Globus pallidus (tissue), 1 donor: ENCODE data around the gene ANXA8L1.
"Not testable (repeated sequence)": the region's sequence is repeated elsewhere in the genome, so short reads cannot be mapped to it uniquely, and the experiment has no call there.

Experiments
- DNase-seq: peaks from one replicate; pipeline ENCODE4 v3.0.0-alpha.2; 2015; ENCODE audit warnings: low spot score

Gene ANXA8L1

GRCh38 chr10:46398212-46398886 is 22.8 kb downstream of the ANXA8L1 start:
- DNase-seq: not testable (repeated sequence)

- not testable (repeated sequence) for DNase-seq
Measured at GRCh38 chr10:46409556-46409955, 34.0 kb downstream of the ANXA8L1 start.

GRCh38 chr10:46411123-46411522 is 35.5 kb downstream of the ANXA8L1 start:
- DNase-seq: not testable (repeated sequence)

GRCh38 chr10:46412665-46413064 is 37.1 kb downstream of the ANXA8L1 start:
- not testable (repeated sequence) for DNase-seq

- not testable (repeated sequence) for DNase-seq
Measured at GRCh38 chr10:46415291-46415690, 39.7 kb downstream of the ANXA8L1 start.

- not testable (repeated sequence) for DNase-seq
Measured at GRCh38 chr10:46418283-46418682, 42.7 kb downstream of the ANXA8L1 start.

- DNase-seq: not testable (repeated sequence)
Measured at GRCh38 chr10:46419570-46420379, 44.2 kb downstream of the ANXA8L1 start.

- DNase-seq: not testable (repeated sequence)
Measured at GRCh38 chr10:46423550-46423949, 48.0 kb downstream of the ANXA8L1 start.

GRCh38 chr10:46440942-46441341 is 65.4 kb downstream of the ANXA8L1 start:
- DNase-seq: not testable (repeated sequence)
